H1 (cell line): ENCODE data around the gene CKS1B. TPM values are rescaled to one million over a fixed set of nuclear protein-coding genes. Genes with fewer than 3 reads are reported as not detected.
A peak's percentile ranks its signal among the peaks of the same experiment; 100 is the strongest.

Source experiments
- ASH2L ChIP-seq: fragments of 200-600, 300-600 bp; sonication (generic); IDR thresholded peaks from one replicate; pipeline ENCODE4 v1.7.1; 2017; ENCODE audit warnings: low read length
- BRCA1 ChIP-seq: IDR thresholded peaks from 2 replicates; pipeline ENCODE4 v1.6.1; 2012; ENCODE audit warnings: low read depth, low read length, improper control_type of control experiment
- CHD1 ChIP-seq: IDR thresholded peaks from 2 replicates; pipeline ENCODE4 v1.6.1; 2012; ENCODE audit warnings: low read depth, low read length, improper control_type of control experiment
- CTBP2 ChIP-seq: IDR thresholded peaks from 2 replicates; pipeline ENCODE4 v1.7.0; 2011; ENCODE audit warnings: borderline replicate concordance, mild to moderate bottlenecking, moderate library complexity, mixed read lengths, low read length; ENCODE audit not compliant: insufficient read depth, insufficient read length
- EZH2 ChIP-seq: fragments of 200-600 bp; sonication (generic); IDR thresholded peaks from 2 replicates; pipeline ENCODE4 v1.7.1; 2012; ENCODE audit warnings: low read depth, mild to moderate bottlenecking, moderate library complexity, low read length, inconsistent platforms; ENCODE audit not compliant: severe bottlenecking
- GABPA ChIP-seq: IDR thresholded peaks from 2 replicates; pipeline ENCODE4 v1.6.1; 2011; ENCODE audit warnings: mild to moderate bottlenecking, low read length, moderate library complexity, borderline replicate concordance; ENCODE audit not compliant: insufficient read depth
- HDAC6 ChIP-seq: IDR thresholded peaks from one replicate; pipeline ENCODE4 v1.7.1; 2012; ENCODE audit warnings: low read depth, mild to moderate bottlenecking, inconsistent platforms, low read length, moderate library complexity
- JUND ChIP-seq: IDR thresholded peaks from 2 replicates; pipeline ENCODE4 v1.6.1; 2011; ENCODE audit warnings: mild to moderate bottlenecking, improper control_type of control experiment, low read length
- KDM4A ChIP-seq: IDR thresholded peaks from one replicate; pipeline ENCODE4 v1.7.1; 2012; ENCODE audit warnings: low read depth, mild to moderate bottlenecking, moderate library complexity, low read length, inconsistent platforms; ENCODE audit not compliant: severe bottlenecking
- MAFK ChIP-seq: IDR thresholded peaks from 2 replicates; pipeline ENCODE4 v1.6.1; 2012; ENCODE audit warnings: low read depth, mild to moderate bottlenecking, improper control_type of control experiment, low read length
- PHF8 ChIP-seq: fragments of 200-600 bp; sonication (generic); conservative IDR thresholded peaks from 2 replicates; pipeline ENCODE4 v1.7.1; 2012; ENCODE audit warnings: low read depth, mild to moderate bottlenecking, inconsistent platforms, low read length, moderate library complexity
- POU5F1 ChIP-seq: IDR thresholded peaks from 2 replicates; pipeline ENCODE4 v1.6.1; 2011; ENCODE audit warnings: low read depth, mild to moderate bottlenecking, low read length, moderate library complexity
- RAD21 ChIP-seq, 2 experiments: IDR thresholded peaks in 1 of 2; conservative IDR thresholded peaks in 1 of 2; 2 replicates each; pipeline ENCODE4 v1.6.1; 2011; ENCODE audit warnings: low read depth in 2 of 2, low read length in 2 of 2, improper control_type of control experiment in 1 of 2, inconsistent platforms in 1 of 2, mild to moderate bottlenecking in 1 of 2, moderate library complexity in 1 of 2
- SIN3A ChIP-seq, 2 experiments: IDR thresholded peaks in 1 of 2; conservative IDR thresholded peaks in 1 of 2; 2 replicates each; pipeline ENCODE4 v1.6.1; 2011 to 2012; ENCODE audit warnings: low read length in 2 of 2, improper control_type of control experiment in 1 of 2, low read depth in 1 of 2, mild to moderate bottlenecking in 1 of 2
- SP1 ChIP-seq: IDR thresholded peaks from 2 replicates; pipeline ENCODE4 v1.6.1; 2011; ENCODE audit warnings: low read depth, low read length
- SP2 ChIP-seq: IDR thresholded peaks from 2 replicates; pipeline ENCODE4 v1.6.1; 2012; ENCODE audit warnings: mild to moderate bottlenecking, low read length, inconsistent platforms
- SP4 ChIP-seq: IDR thresholded peaks from 2 replicates; pipeline ENCODE4 v1.6.1; 2012; ENCODE audit warnings: low read length, inconsistent platforms
- SUZ12 ChIP-seq: fragments of 200-600 bp; sonication (generic); IDR thresholded peaks from 2 replicates; pipeline ENCODE4 v1.6.1; 2012; ENCODE audit warnings: mild to moderate bottlenecking, inconsistent platforms, low read length, moderate library complexity, mixed read lengths
- TAF1 ChIP-seq: IDR thresholded peaks from 2 replicates; pipeline ENCODE4 v1.6.1; 2011; ENCODE audit warnings: mild to moderate bottlenecking, low read depth, low read length
- TBP ChIP-seq: IDR thresholded peaks from 2 replicates; pipeline ENCODE4 v1.6.1; 2011; ENCODE audit warnings: low read depth, low read length, improper control_type of control experiment
- TCF12 ChIP-seq: IDR thresholded peaks from 2 replicates; pipeline ENCODE4 v1.6.1; 2011; ENCODE audit warnings: low read depth, mild to moderate bottlenecking, low read length
- polyA plus RNA-seq, 7 experiments: library from polyadenylated mRNA; depleted of rRNA in 3 of 7; stranded (reverse) in 5 of 7; unstranded in 2 of 7; fragments of >200 nt in 5 of 7; fragments of 200-250 nt in 2 of 7; gene quantifications; 1 replicate in 5 of 7; 2 replicates in 1 of 7; 4 replicates in 1 of 7; pipeline versions ENCODE4 v1.2.1 to v1.2.3, GENCODE V29; 2011 to 2013; ENCODE audit warnings: missing spikeins in 2 of 7, mixed read lengths in 2 of 7
- total RNA-seq: library from RNA; stranded (reverse); fragmentation: NEBNext Ultra II Directional; extraction: Animal tissue kit (Norgen Biotek cat#: 25700); gene quantifications from 2 replicates; pipeline ENCODE4 v1.2.1, GENCODE V29; 2021
- TF ChIP-seq, protein P1 (sequence below): IDR thresholded peaks from 2 replicates; pipeline ENCODE4 v1.6.1; 2012; ENCODE audit warnings: inconsistent platforms
- TF ChIP-seq, protein P2 (sequence below), 3 experiments: IDR thresholded peaks; 1 replicate in 2 of 3; 2 replicates in 1 of 3; pipeline versions ENCODE4 v1.5.1 to v1.6.1; 2011; ENCODE audit warnings: low read length in 3 of 3, mild to moderate bottlenecking in 3 of 3, inconsistent platforms in 2 of 3, low read depth in 1 of 3, moderate library complexity in 1 of 3; ENCODE audit not compliant: insufficient read depth in 1 of 3; ENCODE audit errors: control extremely low read depth in 1 of 3

The CKS1B gene
- total and polyA plus RNA-seq, 2 of the 8 experiments (the other 6 are each of a cell fraction or from before 2014, with no cell fraction given) = 294 to 1,025 TPM

GRCh38 chr1:154936555-154937084 lies 37.9 kb upstream of the CKS1B start, which contains the start of gene PMVK (continued):
- TF ChIP-seq PHF8 (peak; percentile 71), SUZ12 (no peak), GABPA (no peak), TCF12 (no peak), SP1 (no peak), POU5F1 (no peak), RAD21 (IDR thresholded peaks at IDR 0.05 in 1 of 2, conservative IDR thresholded peaks at IDR 0.05 in 1 of 2; ENCODE audit: low read depth in 2 of 2, low read length in 2 of 2) (no peak; a peak in 1 of 4 replicates), TAF1 (peak; percentile 83), SP2 (no peak), TBP (peak; percentile 83), KDM4A (peak; percentile 59), SIN3A (conservative IDR thresholded peaks at IDR 0.05 in 1 of 2, IDR thresholded peaks at IDR 0.05 in 1 of 2; ENCODE audit: low read depth in 1 of 2, low read length in 2 of 2) (peak; percentile 74 to 78; a peak in 2 of 4 replicates), JUND (no peak), CHD1 (no peak; the same call in 1 of the 2 replicates), CTBP2 (no peak), ASH2L (no peak), BRCA1 (peak; percentile 65), HDAC6 (no peak), EZH2 (no peak), SP4 (no peak; the same call in 1 of the 2 replicates), MAFK (no peak)
- TF ChIP-seq, protein P1, sequence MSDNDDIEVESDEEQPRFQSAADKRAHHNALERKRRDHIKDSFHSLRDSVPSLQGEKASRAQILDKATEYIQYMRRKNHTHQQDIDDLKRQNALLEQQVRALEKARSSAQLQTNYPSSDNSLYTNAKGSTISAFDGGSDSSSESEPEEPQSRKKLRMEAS = peak; percentile 100
- TF ChIP-seq, protein P2, sequence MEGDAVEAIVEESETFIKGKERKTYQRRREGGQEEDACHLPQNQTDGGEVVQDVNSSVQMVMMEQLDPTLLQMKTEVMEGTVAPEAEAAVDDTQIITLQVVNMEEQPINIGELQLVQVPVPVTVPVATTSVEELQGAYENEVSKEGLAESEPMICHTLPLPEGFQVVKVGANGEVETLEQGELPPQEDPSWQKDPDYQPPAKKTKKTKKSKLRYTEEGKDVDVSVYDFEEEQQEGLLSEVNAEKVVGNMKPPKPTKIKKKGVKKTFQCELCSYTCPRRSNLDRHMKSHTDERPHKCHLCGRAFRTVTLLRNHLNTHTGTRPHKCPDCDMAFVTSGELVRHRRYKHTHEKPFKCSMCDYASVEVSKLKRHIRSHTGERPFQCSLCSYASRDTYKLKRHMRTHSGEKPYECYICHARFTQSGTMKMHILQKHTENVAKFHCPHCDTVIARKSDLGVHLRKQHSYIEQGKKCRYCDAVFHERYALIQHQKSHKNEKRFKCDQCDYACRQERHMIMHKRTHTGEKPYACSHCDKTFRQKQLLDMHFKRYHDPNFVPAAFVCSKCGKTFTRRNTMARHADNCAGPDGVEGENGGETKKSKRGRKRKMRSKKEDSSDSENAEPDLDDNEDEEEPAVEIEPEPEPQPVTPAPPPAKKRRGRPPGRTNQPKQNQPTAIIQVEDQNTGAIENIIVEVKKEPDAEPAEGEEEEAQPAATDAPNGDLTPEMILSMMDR (IDR thresholded peaks at IDR 0.05; ENCODE audit: control extremely low read depth in 1 of 3, insufficient read depth in 1 of 3, low read depth in 1 of 3, low read length in 3 of 3) = peak in 1 of 3 experiments; percentile 1; a peak in 1 of 4 replicates
